Measurements from ENCODE around the gene JAG2.

DNA sequence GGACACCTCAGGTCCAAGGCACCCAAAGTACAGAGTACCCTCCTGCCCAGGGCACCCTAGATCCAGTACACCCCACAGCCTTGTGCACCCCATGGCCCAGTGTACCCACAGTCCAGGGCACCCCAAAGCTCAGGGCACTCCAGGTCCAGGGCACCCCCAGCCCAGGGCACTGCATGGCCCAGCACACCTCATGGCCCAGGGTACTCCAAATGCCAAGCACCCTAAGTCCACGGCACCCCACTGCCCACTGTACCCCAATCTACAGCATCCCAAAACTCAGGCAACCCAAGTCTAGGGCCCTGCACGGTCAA, 6.0 kb downstream of the JAG2 start:
- no peak for TF ChIP-seq CTCF (IDR thresholded peaks at IDR 0.05; ENCODE audit: low read length)
- TF ChIP-seq EZH2 (IDR thresholded peaks at IDR 0.05; ENCODE audit: borderline replicate concordance, low read length) = no peak
